Esophagus muscularis mucosa (tissue), 4 donors: ENCODE results near the gene FKBP2. TPM values are rescaled to one million over a fixed set of nuclear protein-coding genes. Genes with fewer than 3 reads are reported as not detected.

ENCODE experiments used
- DNase-seq: peaks from one replicate; pipeline ENCODE4 v3.0.0-alpha.2; 2017; ENCODE audit errors: extremely low spot score
- H3K27ac ChIP-seq, 4 donors: fragments of 200-600 bp; sonication (generic); replicated peaks in 1 of 4; 1 replicate in 3 of 4; 2 replicates in 1 of 4; pipeline ENCODE4 v1.5.1; 2016 to 2019; ENCODE audit warnings: mild to moderate bottlenecking in 1 of 4
- H3K27me3 ChIP-seq, 4 donors: fragments of 200-600 bp; sonication (generic); one replicate each; pipeline versions ENCODE4 v1.5.1 to v1.6.0; 2016 to 2019
- H3K36me3 ChIP-seq, 4 donors: fragments of 200-600 bp; sonication (generic); one replicate each; pipeline ENCODE4 v1.5.1; 2016 to 2019
- H3K4me1 ChIP-seq, 4 donors: fragments of 200-600 bp; sonication (generic); one replicate each; pipeline ENCODE4 v1.5.1; 2016 to 2019
- H3K4me3 ChIP-seq, 4 donors: fragments of 200-600 bp; sonication (generic); 1 replicate in 2 of 4; 2 replicates in 2 of 4; pipeline ENCODE4 v1.5.1; 2016 to 2019; ENCODE audit warnings: mild to moderate bottlenecking in 4 of 4, moderate library complexity in 1 of 4
- H3K9me3 ChIP-seq, 4 donors: fragments of 200-600 bp; sonication (generic); 1 replicate in 3 of 4; 2 replicates in 1 of 4; pipeline ENCODE4 v1.5.1; 2016 to 2019
- CTCF ChIP-seq, 3 experiments: fragments of 200-600 bp in 2 of 3; fragments of 450-650 bp in 1 of 3; sonication (generic) in 2 of 3; IDR thresholded peaks; one replicate each; pipeline ENCODE4 v1.5.1; 2017 to 2019; ENCODE audit warnings: antibody characterized with exemption in 3 of 3, mild to moderate bottlenecking in 2 of 3, moderate library complexity in 1 of 3
- EP300 ChIP-seq: sonication (generic); formaldehyde crosslinking; IDR thresholded peaks from one replicate; pipeline ENCODE4 v1.6.1; 2017; ENCODE audit warnings: antibody characterized with exemption
- POLR2A ChIP-seq: fragments of 450-650 bp; IDR thresholded peaks from one replicate; pipeline ENCODE4 v1.6.1; 2017; ENCODE audit warnings: antibody characterized with exemption, moderate library complexity, mild to moderate bottlenecking, low read depth
- POLR2AphosphoS5 ChIP-seq, 2 donors: sonication (generic); formaldehyde crosslinking; IDR thresholded peaks; one replicate each; pipeline ENCODE4 v1.6.1; 2017; ENCODE audit warnings: antibody characterized with exemption in 2 of 2
- WGBS: methylation state at CpG from one replicate; pipeline ENCODE4 v1.1.5; 2018; 5-methylcytosine and 5-hydroxymethylcytosine counted together
- intact Hi-C: fragments of 100-400 bp; cut with DNase I; formaldehyde crosslinking; loops from one replicate; pipeline ENCODE4 v1.15.1; 2023
- total RNA-seq, 4 donors: library from RNA; depleted of rRNA; stranded (reverse); fragments of >200 nt; gene quantifications; one replicate each; pipeline versions ENCODE4 v1.1.0 to v1.2.1, GENCODE V29; 2016

Gene FKBP2
- total RNA-seq, 4 donors from 2014 or later: 49.0 to 87.8 (median 65.5) TPM

DNA sequence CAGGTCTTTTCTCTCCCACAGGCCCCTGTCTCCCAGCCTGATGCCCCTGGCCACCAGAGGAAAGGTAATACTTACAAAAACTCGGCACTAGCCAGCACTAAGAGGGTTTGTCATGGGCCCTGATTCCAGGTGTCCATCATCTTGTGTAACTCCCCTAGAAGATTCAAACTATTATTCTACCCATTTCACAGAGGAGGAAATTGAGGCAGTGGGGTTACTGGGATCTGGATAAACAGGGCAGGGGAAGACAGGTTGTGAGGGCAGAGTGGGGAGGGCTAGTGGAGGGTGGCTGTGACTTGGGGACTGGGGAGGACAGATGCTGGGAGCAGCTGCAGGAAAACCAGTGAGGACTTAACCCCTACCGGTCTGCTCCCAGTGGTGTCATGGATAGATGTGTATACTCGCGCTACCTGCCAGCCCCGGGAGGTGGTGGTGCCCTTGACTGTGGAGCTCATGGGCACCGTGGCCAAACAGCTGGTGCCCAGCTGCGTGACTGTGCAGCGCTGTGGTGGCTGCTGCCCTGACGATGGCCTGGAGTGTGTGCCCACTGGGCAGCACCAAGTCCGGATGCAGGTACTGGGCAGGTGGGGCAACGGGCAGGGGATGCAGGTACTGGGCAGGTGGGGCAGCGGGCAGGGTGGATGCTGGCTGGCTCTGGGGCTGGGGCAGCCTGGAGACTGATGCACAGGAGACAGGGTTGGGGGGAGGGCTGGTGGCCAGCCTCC is 5.3 kb upstream of the FKBP2 start:
- H3K27me3 ChIP-seq: no peaks in the 10 kb centered on the region
- DNase-seq: no peak
- TF ChIP-seq POLR2A (no peak), EP300 (no peak), POLR2AphosphoS5 (IDR thresholded peaks at IDR 0.05) (no peak), CTCF (IDR thresholded peaks at IDR 0.05) (no peak)
- H3K36me3 ChIP-seq: peaks cover 17 to 38% (median 22%) of the 10 kb centered on the region in 4 donors
- WGBS: 43% methylated on average over 1 of the region's 12 CpGs
- H3K9me3 ChIP-seq: no peaks in the 10 kb centered on the region
- peaks cover 33 to 67% (median 60%) of the 10 kb centered on the region in 4 donors for H3K4me1 ChIP-seq
- H3K27ac ChIP-seq: peak overlapping the region; percentile 89 to 96 (median 93)
- peak overlapping the region; percentile 75 to 96 (median 89) for H3K4me3 ChIP-seq
- intact Hi-C loops: no loop called here

DNA sequence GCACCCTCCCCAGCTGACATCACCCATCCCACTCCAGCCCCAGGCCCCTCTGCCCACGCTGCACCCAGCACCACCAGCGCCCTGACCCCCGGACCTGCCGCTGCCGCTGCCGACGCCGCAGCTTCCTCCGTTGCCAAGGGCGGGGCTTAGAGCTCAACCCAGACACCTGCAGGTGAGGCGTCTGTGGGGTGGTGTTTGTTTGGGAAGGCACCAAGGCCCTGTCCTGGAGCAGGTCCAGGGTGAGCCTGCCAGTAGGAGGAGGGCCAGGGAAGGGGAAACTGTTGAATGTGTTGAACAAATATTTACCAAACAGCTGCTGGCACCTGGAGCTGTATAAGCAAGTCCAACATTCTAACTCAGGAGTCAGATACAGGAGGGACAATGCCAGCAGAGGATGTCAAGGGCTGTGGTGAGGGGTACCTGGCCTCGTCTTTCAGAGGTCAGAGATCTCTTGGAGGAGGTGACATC is 3.4 kb upstream of the FKBP2 start:
- TF ChIP-seq CTCF (IDR thresholded peaks at IDR 0.05) (no peak), EP300 (no peak), POLR2A (no peak), POLR2AphosphoS5 (IDR thresholded peaks at IDR 0.05) (no peak)
- DNase-seq: no peak
- Histone ChIP-seq H3K27me3 (no peaks in the 10 kb centered on the region), H3K36me3 (peaks cover 17 to 38% (median 22%) of the 10 kb centered on the region in 4 donors), H3K9me3 (no peaks in the 10 kb centered on the region), H3K4me3 (no peak overlapping the region), H3K4me1 (peaks cover 33 to 57% (median 50%) of the 10 kb centered on the region in 4 donors), H3K27ac (peak overlapping the region in 3 of 4 donors; percentile 19 to 100 (median 37))
- 50% methylated on average over 2 of the region's 12 CpGs for WGBS
- intact Hi-C loops: no loop called here

DNA sequence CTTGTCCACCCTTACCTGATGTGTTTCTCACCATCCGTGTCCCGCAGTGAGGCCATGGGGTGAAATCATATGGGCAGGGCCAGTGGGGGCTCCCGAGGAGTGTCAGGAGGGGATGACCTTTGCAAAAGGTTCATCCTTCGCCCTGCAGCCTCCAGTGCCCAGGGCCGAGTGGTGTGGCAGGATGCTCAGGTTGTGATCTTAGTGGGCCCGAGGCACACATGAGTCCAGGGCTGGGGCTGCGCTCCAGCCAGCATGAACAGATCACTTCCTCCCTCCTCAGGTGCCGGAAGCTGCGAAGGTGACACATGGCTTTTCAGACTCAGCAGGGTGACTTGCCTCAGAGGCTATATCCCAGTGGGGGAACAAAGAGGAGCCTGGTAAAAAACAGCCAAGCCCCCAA is 2.8 kb upstream of the FKBP2 start:
- DNase-seq: no peak
- Histone ChIP-seq H3K4me3 (no peak overlapping the region), H3K27me3 (no peaks in the 10 kb centered on the region), H3K27ac (peak overlapping the region in 1 of 4 donors; percentile 100), H3K36me3 (peaks cover 17 to 40% (median 24%) of the 10 kb centered on the region in 4 donors), H3K9me3 (no peaks in the 10 kb centered on the region), H3K4me1 (peaks cover 39 to 57% (median 50%) of the 10 kb centered on the region in 4 donors)
- 83% methylated on average over 7 of the region's 9 CpGs for WGBS
- intact Hi-C loops: no loop called here
- no peak for TF ChIP-seq POLR2AphosphoS5 (IDR thresholded peaks at IDR 0.05)
- TF ChIP-seq CTCF (IDR thresholded peaks at IDR 0.05): no peak
- TF ChIP-seq POLR2A: no peak
- TF ChIP-seq EP300: no peak

DNA sequence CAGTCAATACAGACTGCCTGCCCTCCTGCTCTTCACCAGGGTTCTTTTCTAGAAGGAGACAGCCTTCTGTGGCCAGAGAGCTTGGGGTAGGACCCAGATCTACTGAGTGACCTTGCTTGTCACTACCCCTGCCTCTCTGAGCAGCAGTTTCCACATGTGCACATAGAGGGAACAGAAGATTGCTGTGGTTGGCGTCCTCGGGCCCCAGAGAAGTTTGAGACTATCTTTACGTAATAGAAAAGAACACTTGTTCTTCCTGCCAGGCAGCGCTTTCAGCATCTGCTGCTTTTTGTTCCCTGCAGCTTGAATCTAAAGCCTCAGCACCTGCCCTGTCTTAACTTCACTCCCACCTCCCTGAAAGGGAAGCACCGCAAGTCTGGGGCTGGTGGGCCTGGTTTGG is 1.9 kb upstream of the FKBP2 start:
- 84% methylated on average over 5 of the region's 5 CpGs for WGBS
- Histone ChIP-seq H3K36me3 (peaks cover 21 to 49% (median 33%) of the 10 kb centered on the region in 4 donors), H3K27ac (peak overlapping the region; percentile 9 to 100 (median 98)), H3K9me3 (no peaks in the 10 kb centered on the region), H3K4me1 (peaks cover 33 to 52% (median 48%) of the 10 kb centered on the region in 4 donors), H3K4me3 (no peak overlapping the region), H3K27me3 (no peaks in the 10 kb centered on the region)
- intact Hi-C loops: no loop called here
- TF ChIP-seq CTCF (IDR thresholded peaks at IDR 0.05) (no peak), POLR2A (no peak), POLR2AphosphoS5 (IDR thresholded peaks at IDR 0.05) (no peak), EP300 (no peak)
- DNase-seq: no peak
